Immature natural killer cell (primary cell): Measurements from ENCODE around the gene JAK1. TPM values are rescaled to one million over a fixed set of nuclear protein-coding genes. Genes with fewer than 3 reads are reported as not detected.

Experiments
- DNase-seq, 3 donors: peaks; one replicate each; pipeline ENCODE4 v3.0.0; 2022; ENCODE audit warnings: mixed read lengths in 1 of 3
- H3K27ac Mint-ChIP-seq, 6 donors: one replicate each; pipeline ENCODE4 v1.8.0; 2020; ENCODE audit warnings: mixed read lengths in 6 of 6, mild to moderate bottlenecking in 5 of 6, inconsistent platforms in 4 of 6, moderate library complexity in 3 of 6
- H3K27me3 Mint-ChIP-seq, 3 donors: one replicate each; pipeline ENCODE4 v1.8.0; 2020 to 2021; ENCODE audit warnings: low read depth in 3 of 3, mild to moderate bottlenecking in 3 of 3, mixed read lengths in 3 of 3, moderate library complexity in 3 of 3, inconsistent platforms in 1 of 3
- H3K36me3 Mint-ChIP-seq, 3 donors: one replicate each; pipeline ENCODE4 v1.8.0; 2020; ENCODE audit warnings: mixed read lengths in 3 of 3, inconsistent platforms in 2 of 3, mild to moderate bottlenecking in 2 of 3
- H3K4me1 Mint-ChIP-seq, 2 donors: one replicate each; pipeline ENCODE4 v1.8.0; 2020; ENCODE audit warnings: inconsistent platforms in 2 of 2, mild to moderate bottlenecking in 2 of 2, mixed read lengths in 2 of 2, moderate library complexity in 1 of 2
- H3K4me3 Mint-ChIP-seq, 5 donors: one replicate each; pipeline ENCODE4 v1.8.0; 2020; ENCODE audit warnings: mild to moderate bottlenecking in 5 of 5, mixed read lengths in 5 of 5, inconsistent platforms in 3 of 5, moderate library complexity in 3 of 5
- H3K9me3 Mint-ChIP-seq, 6 donors: one replicate each; pipeline ENCODE4 v1.8.0; 2020; ENCODE audit warnings: mild to moderate bottlenecking in 6 of 6, mixed read lengths in 6 of 6, inconsistent platforms in 4 of 6, moderate library complexity in 3 of 6
- polyA plus RNA-seq, 3 donors: library from polyadenylated mRNA; unstranded; fragments of 300-500 nt; fragmentation: Illumina TruSeq; gene quantifications; one replicate each; pipeline ENCODE4 v1.2.3, GENCODE V29; 2021

Gene JAK1
- polyA plus RNA-seq, 3 donors from 2014 or later: 265 to 734 (median 416) TPM

- Mint-ChIP-seq H3K27me3 (peaks cover 0 to 4% (median 0%) of the 10 kb centered on the region in 3 donors), H3K4me1 (no peaks in the 10 kb centered on the region), H3K9me3 (no peaks in the 10 kb centered on the region), H3K36me3 (peaks cover 0 to 3% (median 0%) of the 10 kb centered on the region in 3 donors), H3K27ac (no peak overlapping the region), H3K4me3 (no peak overlapping the region)
- no peak for DNase-seq
Measured at GRCh38 chr1:64801851-64802523, 164.4 kb downstream of the JAK1 start.

GRCh38 chr1:64798872-64799271 lies 167.5 kb downstream of the JAK1 start:
- H3K4me3 Mint-ChIP-seq: no peak overlapping the region
- DNase-seq: no peak

DNA sequence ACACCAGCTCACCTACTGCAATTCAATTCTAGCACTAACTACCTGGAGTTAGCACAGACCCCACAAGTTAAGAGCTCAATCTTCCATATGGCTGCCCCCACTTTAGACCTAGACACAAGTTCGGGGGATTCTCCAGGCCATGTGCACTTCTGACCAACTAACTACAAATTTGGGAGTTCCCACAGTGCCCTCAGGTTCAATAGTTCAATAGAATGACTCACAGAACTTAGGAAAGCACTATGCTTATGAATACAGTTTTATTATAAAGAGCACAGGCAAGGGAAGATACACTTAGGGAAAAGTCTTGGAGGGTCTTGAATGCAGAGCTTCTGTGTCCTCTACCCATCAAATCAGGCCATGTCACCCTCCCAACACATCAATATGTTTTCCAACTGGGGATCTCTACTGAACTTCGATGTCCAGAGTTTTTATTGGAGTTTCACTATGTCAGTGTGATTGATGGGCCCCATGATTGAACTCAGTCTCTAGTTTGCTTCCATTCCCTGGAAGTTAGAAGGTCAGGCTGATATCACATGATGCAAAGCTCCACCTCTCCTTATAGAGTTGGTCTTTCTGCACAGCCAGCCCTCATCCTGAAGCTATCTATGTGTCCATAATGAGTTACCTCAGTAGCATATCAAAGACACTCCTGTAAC lies 175.4 kb downstream of the JAK1 start:
- H3K9me3 Mint-ChIP-seq: peaks cover 0 to 11% (median 6%) of the 10 kb centered on the region in 6 donors
- H3K4me1 Mint-ChIP-seq: no peaks in the 10 kb centered on the region
- H3K27ac Mint-ChIP-seq: no peak overlapping the region
- H3K27me3 Mint-ChIP-seq: no peaks in the 10 kb centered on the region
- H3K4me3 Mint-ChIP-seq: no peak overlapping the region
- no peak for DNase-seq
- peaks cover 0 to 12% (median 3%) of the 10 kb centered on the region in 3 donors for H3K36me3 Mint-ChIP-seq

More at GRCh38 chr1:64798872-64799271, 167.5 kb downstream of the JAK1 start:
- Mint-ChIP-seq H3K27me3 (peaks cover 0 to 4% (median 0%) of the 10 kb centered on the region in 3 donors), H3K4me1 (no peaks in the 10 kb centered on the region), H3K27ac (no peak overlapping the region), H3K9me3 (no peaks in the 10 kb centered on the region), H3K36me3 (peaks cover 0 to 3% (median 0%) of the 10 kb centered on the region in 3 donors)

Other genes with a start within 250 kb of the JAK1 start
- 1 to 10 TPM; 1.1 to 1.8 (median 1.4) TPM for gene RAVER2, start 221.5 kb downstream of the JAK1 start, polyA plus RNA-seq
- under 1 TPM in 1 of 3 donors, not detected in 2; 0.41 TPM for gene AK4, start 181.7 kb upstream of the JAK1 start, polyA plus RNA-seq